HFF-Myc (cell line): ENCODE results near the gene ADAMTS17.

Experiments used
- DNase-seq: peaks from one replicate; pipeline ENCODE4 v3.0.0-alpha.2; 2011; ENCODE audit warnings: low read depth; ENCODE audit errors: extremely low read depth
- H3K4me3 ChIP-seq: replicated peaks from 2 replicates; pipeline ENCODE4 v1.5.1; 2011; ENCODE audit warnings: low read depth, mild to moderate bottlenecking, control low read depth, low read length
- CTCF ChIP-seq: IDR thresholded peaks from 2 replicates; pipeline ENCODE4 v1.5.1; 2012; ENCODE audit warnings: mild to moderate bottlenecking, low read depth, low read length, control low read depth; ENCODE audit errors: missing control alignments

The ADAMTS17 gene

GRCh38 chr15:100103828-100104227, 237.9 kb downstream of the ADAMTS17 start:
- no peak for DNase-seq
- no peak overlapping the region for H3K4me3 ChIP-seq
- no peak for TF ChIP-seq CTCF

- no peak for TF ChIP-seq CTCF
- no peak overlapping the region for H3K4me3 ChIP-seq
- DNase-seq = no peak
Measured at GRCh38 chr15:100101426-100102089, 240.2 kb downstream of the ADAMTS17 start.

- H3K4me3 ChIP-seq = no peak overlapping the region
- no peak for DNase-seq
Measured at GRCh38 chr15:100100926-100101325, 240.8 kb downstream of the ADAMTS17 start.

GRCh38 chr15:100099976-100100375, 241.8 kb downstream of the ADAMTS17 start:
- H3K4me3 ChIP-seq = no peak overlapping the region
- no peak for DNase-seq
- TF ChIP-seq CTCF = no peak

More at GRCh38 chr15:100100926-100101325, 240.8 kb downstream of the ADAMTS17 start:
- no peak for TF ChIP-seq CTCF

- H3K4me3 ChIP-seq = no peak overlapping the region
- no peak for TF ChIP-seq CTCF
- DNase-seq = no peak
Measured at GRCh38 chr15:100098705-100099104, 243.1 kb downstream of the ADAMTS17 start.

- TF ChIP-seq CTCF = no peak
- no peak for DNase-seq
- no peak overlapping the region for H3K4me3 ChIP-seq
Measured at GRCh38 chr15:100097342-100098127, 244.2 kb downstream of the ADAMTS17 start.
